Measurements from ENCODE around the gene LRP2BP. TPM values are rescaled to one million over a fixed set of nuclear protein-coding genes. Genes with fewer than 3 reads are reported as not detected.

Gene LRP2BP
- polyA plus RNA-seq, 1 donor from 2014 or later, result 1.1 TPM

DNA sequence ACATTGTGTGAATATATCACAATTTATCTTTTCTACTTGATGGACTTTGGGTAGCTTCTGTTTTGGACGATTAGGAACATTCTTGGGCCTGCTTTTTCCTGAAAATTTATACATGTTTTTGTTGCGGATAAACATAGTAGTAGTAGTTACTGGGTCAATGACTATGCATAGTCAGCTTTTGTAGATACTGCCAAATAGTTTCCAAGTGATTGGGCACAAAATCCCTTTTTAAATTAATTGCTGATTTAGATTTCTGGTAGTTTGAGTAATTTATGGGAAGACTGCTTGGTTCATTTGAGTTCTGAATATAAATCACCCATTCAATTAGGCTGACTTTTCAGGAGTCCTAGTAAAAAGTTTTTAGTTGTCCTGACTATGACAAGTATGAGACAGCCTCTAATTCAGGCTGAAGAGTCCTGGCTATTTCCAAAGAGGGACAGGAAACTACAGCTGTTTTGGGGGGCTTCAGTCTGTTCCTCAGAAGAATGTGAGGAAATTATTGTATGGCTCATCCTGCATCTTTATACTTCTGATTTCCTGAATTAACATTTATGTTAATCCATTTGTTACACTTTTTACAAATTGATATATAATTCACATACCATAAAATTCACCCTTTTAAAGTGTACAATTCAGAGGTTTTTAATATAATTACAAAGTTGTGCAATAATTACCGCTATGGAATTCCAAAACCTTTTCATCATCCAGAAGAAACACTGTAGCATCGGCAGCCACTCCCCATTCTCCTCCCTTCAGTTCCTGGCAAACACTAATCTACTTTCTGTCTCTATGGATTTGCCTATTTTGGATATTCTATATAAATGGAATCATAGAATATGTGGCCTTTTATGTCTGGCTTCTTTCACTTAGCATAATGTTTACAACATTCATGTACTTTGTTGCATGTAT, 14.2 kb downstream of the LRP2BP start:
- no peaks in the 10 kb centered on the region for H3K27me3 ChIP-seq (ENCODE audit: insufficient read depth, low read depth, low read length)
- no peak overlapping the region for H2AFZ ChIP-seq (ENCODE audit: low read depth, low read length)
- no peaks in the 10 kb centered on the region for H3K9me2 ChIP-seq (ENCODE audit: insufficient read depth, low read length)
- H4K20me1 ChIP-seq (ENCODE audit: insufficient read depth), result no peaks in the 10 kb centered on the region
- no peaks in the 10 kb centered on the region for H3K36me3 ChIP-seq (ENCODE audit: insufficient read depth, low read length)
- TF ChIP-seq SMC3 (conservative IDR thresholded peaks at IDR 0.05; ENCODE audit: poor library complexity) (no peak), EP300 (conservative IDR thresholded peaks at IDR 0.05; ENCODE audit: poor library complexity, severe bottlenecking) (no peak), TAF1 (IDR thresholded peaks at IDR 0.05; ENCODE audit: low read depth) (no peak), RAD21 (conservative IDR thresholded peaks at IDR 0.05) (no peak)
- H3K27ac ChIP-seq (ENCODE audit: low read length), result no peak overlapping the region
- H3F3A ChIP-seq (ENCODE audit: insufficient read depth, low read length, poor library complexity, severe bottlenecking), result no peaks in the 10 kb centered on the region
- H3K4me2 ChIP-seq (ENCODE audit: low read length), result no peak overlapping the region
- H3K9ac ChIP-seq (ENCODE audit: low read length), result no peak overlapping the region
- H3K79me2 ChIP-seq (replicated peaks; ENCODE audit: insufficient read depth, low read length), result no peaks in the 10 kb centered on the region
- H3K9me3 ChIP-seq (ENCODE audit: low read length), result no peaks in the 10 kb centered on the region
- no peak overlapping the region for H3K4me3 ChIP-seq (ENCODE audit: low read length)

GRCh38 chr4:185380320-185380719, 15.4 kb downstream of the LRP2BP start:
- Histone ChIP-seq H3K9ac (ENCODE audit: low read length) (no peak overlapping the region), H2AFZ (ENCODE audit: low read depth, low read length) (no peak overlapping the region)

More at GRCh38 chr4:185380320-185380719, 15.4 kb downstream of the LRP2BP start:
- H4K20me1 ChIP-seq (ENCODE audit: insufficient read depth), result no peaks in the 10 kb centered on the region
- H3K27me3 ChIP-seq (ENCODE audit: insufficient read depth, low read depth, low read length), result no peaks in the 10 kb centered on the region
- no peaks in the 10 kb centered on the region for H3K79me2 ChIP-seq (replicated peaks; ENCODE audit: insufficient read depth, low read length)
- no peaks in the 10 kb centered on the region for H3K36me3 ChIP-seq (ENCODE audit: insufficient read depth, low read length)
- H3K4me3 ChIP-seq (ENCODE audit: low read length), result no peak overlapping the region
- H3K4me2 ChIP-seq (ENCODE audit: low read length), result no peak overlapping the region
- H3K27ac ChIP-seq (ENCODE audit: low read length), result no peak overlapping the region
- no peaks in the 10 kb centered on the region for H3K9me2 ChIP-seq (ENCODE audit: insufficient read depth, low read length)
- TF ChIP-seq EZH2 (IDR thresholded peaks at IDR 0.05; ENCODE audit: borderline replicate concordance, insufficient read depth, low read length, poor library complexity, severe bottlenecking) (no peak), POLR2AphosphoS5 (IDR thresholded peaks at IDR 0.05) (no peak), MXI1 (conservative IDR thresholded peaks at IDR 0.05; ENCODE audit: poor library complexity, severe bottlenecking) (no peak), RAD21 (conservative IDR thresholded peaks at IDR 0.05) (no peak), TAF1 (IDR thresholded peaks at IDR 0.05; ENCODE audit: low read depth) (no peak), EP300 (conservative IDR thresholded peaks at IDR 0.05; ENCODE audit: poor library complexity, severe bottlenecking) (no peak), SMC3 (conservative IDR thresholded peaks at IDR 0.05; ENCODE audit: poor library complexity) (no peak), CTCF (IDR thresholded peaks at IDR 0.05; ENCODE audit: poor library complexity, severe bottlenecking) (no peak), REST (IDR thresholded peaks at IDR 0.05; ENCODE audit: borderline replicate concordance) (no peak)
- H3F3A ChIP-seq (ENCODE audit: insufficient read depth, low read length, poor library complexity, severe bottlenecking), result no peaks in the 10 kb centered on the region
- H3K9me3 ChIP-seq (ENCODE audit: low read length), result no peaks in the 10 kb centered on the region

Data from neural cell (in vitro differentiated cells).